ENCODE data around the gene FAIM2. TPM values are rescaled to one million over a fixed set of nuclear protein-coding genes. Genes with fewer than 3 reads are reported as not detected.
A peak's percentile ranks its signal among the peaks of the same experiment; 100 is the strongest.
"Not testable (repeated sequence)": the region's sequence is repeated elsewhere in the genome, so short reads cannot be mapped to it uniquely, and the experiment has no call there.

FAIM2 gene
- total RNA-seq, 1 donor from 2014 or later, result 17.9 TPM

DNA sequence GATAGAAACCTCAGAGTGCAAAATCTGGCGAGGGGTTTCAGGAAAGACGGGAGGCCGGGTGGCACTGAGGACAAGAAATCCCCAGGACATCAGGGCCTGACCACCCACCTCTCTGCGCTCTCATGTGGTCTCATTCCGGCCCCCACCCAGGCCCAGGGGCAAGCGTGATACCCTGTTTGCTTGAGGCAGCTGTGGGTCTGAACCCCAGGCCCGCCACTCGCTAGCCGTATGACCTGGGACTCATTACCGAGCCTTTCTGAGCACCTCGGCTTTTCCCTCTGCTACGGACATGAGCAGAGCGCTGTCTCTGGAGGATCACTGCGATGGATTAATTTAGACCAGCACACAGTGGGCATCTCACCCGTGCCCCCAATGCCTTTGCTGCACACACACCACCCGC is 35.3 kb downstream of the FAIM2 start:
- DNase-seq (ENCODE audit: low spot score in 2 of 2) (no peak), FAIRE-seq (no peak)

GRCh38 chr12:49867570-49868341 is 35.9 kb downstream of the FAIM2 start:
- FAIRE-seq, result no peak
- DNase-seq (ENCODE audit: low spot score in 2 of 2), result no peak

- FAIRE-seq, result no peak
- DNase-seq (ENCODE audit: low spot score in 2 of 2), result peak; percentile 72 to 81
Measured at GRCh38 chr12:49866859-49867569, 36.7 kb downstream of the FAIM2 start.

DNA sequence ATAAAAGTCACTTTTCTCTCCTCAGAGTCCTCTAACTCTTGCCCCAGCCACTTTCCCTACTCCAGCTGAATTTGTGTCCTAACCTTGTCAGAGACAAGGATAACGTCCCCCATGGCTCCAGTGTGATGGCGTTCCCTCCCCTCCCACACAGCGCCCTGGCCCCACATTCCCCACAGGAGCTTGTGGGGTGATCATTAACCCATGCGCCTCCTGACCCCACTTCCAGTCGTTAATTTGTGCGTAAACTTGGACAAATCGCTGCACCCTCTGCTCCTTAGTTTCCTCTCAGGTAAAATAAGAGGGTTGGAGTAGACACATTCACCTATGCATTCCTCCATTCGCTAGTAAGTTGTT is 37.9 kb downstream of the FAIM2 start:
- no peak for FAIRE-seq
- DNase-seq (ENCODE audit: low spot score in 2 of 2), result no peak

GRCh38 chr12:49865109-49865781 is 38.5 kb downstream of the FAIM2 start:
- no peak for FAIRE-seq
- DNase-seq (ENCODE audit: low spot score in 2 of 2), result no peak

DNA sequence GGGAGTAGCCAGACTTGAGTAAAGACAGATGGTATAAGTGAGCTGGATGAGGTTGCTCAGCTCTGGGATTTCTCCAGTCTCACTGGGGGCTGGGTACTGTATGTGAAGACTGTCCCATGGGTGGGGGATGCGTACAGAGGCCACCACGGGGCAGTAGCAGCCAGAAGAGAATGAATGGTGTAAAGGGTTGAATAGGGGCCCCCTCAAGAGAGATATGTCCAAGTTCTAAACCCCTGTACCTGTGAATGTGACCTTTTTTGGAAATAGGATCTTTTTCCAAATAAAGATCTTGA is 39.0 kb downstream of the FAIM2 start:
- FAIRE-seq, result no peak

GRCh38 chr12:49863946-49864797 is 39.5 kb downstream of the FAIM2 start:
- FAIRE-seq (no peak), DNase-seq (ENCODE audit: low spot score in 2 of 2) (no peak)

More for the DNA sequence above, 39.0 kb downstream of the FAIM2 start:
- DNase-seq (ENCODE audit: low spot score in 2 of 2), result no peak

- DNase-seq (ENCODE audit: low spot score in 2 of 2); FAIRE-seq: not testable (repeated sequence)
Measured at GRCh38 chr12:49860921-49861320, 42.8 kb downstream of the FAIM2 start.

DNA sequence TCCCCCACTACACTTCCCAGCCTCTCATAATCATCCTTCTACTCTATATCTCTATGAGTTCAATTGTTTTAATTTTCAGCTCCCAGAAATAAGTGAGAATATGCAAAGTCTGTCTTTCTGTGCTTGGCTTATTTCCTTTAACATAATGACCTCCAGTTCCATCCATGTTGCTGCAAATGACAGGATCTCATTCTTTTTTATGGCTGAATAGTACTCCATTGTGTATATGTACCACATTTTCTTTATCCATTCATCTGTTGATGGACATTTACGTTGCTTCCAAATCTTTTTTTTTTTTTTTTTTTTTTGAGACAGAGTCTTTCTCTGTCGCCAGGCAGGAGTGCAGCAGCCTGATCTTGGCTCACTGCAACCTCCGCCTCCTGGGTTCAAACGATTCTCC is 47.8 kb downstream of the FAIM2 start:
- DNase-seq (ENCODE audit: low spot score in 2 of 2); FAIRE-seq: not testable (repeated sequence)

- no peak for DNase-seq (ENCODE audit: low spot score in 2 of 2)
- no peak for FAIRE-seq
Measured at GRCh38 chr12:49854976-49855375, 48.7 kb downstream of the FAIM2 start.

DNA sequence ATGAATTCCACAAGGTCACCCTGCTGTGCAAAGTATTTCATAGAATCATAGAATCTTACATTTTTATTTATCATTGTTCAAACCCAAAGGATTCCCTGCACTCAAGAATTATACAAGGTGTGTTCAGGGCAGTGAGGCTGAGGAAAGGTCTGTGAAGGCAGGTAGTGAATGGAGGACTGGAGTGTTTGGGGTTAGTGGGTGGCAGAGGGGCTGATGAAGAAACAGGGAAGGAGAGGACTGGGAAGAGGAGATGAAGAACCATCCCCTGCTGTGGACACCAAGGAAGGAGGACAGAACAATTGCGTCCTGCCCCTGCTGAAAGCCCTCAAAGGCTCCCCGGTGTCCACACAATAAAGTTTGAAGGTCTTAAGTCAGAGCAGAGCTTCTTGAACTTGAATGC is 50.0 kb downstream of the FAIM2 start:
- DNase-seq (ENCODE audit: low spot score in 2 of 2), result no peak
- no peak for FAIRE-seq

- DNase-seq (ENCODE audit: low spot score in 2 of 2) (no peak), FAIRE-seq (no peak)
Measured at GRCh38 chr12:49847161-49847560, 56.5 kb downstream of the FAIM2 start.

GRCh38 chr12:49846032-49846431 is 57.7 kb downstream of the FAIM2 start:
- no peak for FAIRE-seq
- DNase-seq (ENCODE audit: low spot score in 2 of 2), result no peak

- FAIRE-seq (no peak), DNase-seq (ENCODE audit: low spot score in 2 of 2) (no peak)
Measured at GRCh38 chr12:49843876-49844437, 59.7 kb downstream of the FAIM2 start.

- DNase-seq (ENCODE audit: low spot score in 2 of 2) (no peak), FAIRE-seq (no peak)
Measured at GRCh38 chr12:49843411-49843810, 60.3 kb downstream of the FAIM2 start.

GRCh38 chr12:49842519-49843352 is 61.0 kb downstream of the FAIM2 start, which contains the start of gene BCDIN3D:
BCDIN3D (minus strand) TSS chr12:49843106; CDS start chr12:49843087, 19 bp downstream.
- DNase-seq (ENCODE audit: low spot score in 2 of 2) (peak; percentile 68 to 80), FAIRE-seq (no peak)

- no peak for DNase-seq (ENCODE audit: low spot score in 2 of 2)
- no peak for FAIRE-seq
Measured at GRCh38 chr12:49838973-49839633, 64.6 kb downstream of the FAIM2 start.

DNA sequence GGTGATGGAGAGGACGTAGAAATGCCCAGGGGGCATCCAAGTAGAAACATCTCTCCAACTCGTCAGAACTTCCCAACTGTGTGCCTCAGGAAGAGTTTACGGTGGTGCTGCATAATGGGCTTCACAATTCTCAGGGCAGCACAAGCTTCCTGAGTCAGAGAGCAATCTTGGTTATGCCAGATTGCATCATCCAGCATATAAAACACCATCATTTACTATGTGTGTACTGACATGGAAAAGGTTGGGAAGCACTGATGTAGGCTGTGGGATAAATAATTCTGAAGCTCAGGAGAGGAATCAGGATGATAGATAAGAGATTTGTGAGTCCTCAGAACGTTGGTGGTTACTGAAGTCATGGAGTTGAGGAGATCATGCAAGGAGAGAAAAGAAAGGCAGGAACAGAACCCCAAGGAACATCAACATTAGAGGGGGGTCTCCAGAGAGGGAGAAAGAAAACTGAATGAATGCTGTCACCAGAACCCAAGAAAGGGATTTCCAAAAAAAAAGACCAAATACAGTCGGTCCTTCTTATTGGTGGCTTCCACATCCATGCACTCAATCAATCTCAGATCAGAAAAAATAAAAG is 70.8 kb downstream of the FAIM2 start:
- FAIRE-seq (no peak), DNase-seq (ENCODE audit: low spot score in 2 of 2) (no peak)

Data from frontal cortex (tissue), 4 donors.